ENCODE data around the gene CACNA1D. TPM values are rescaled to one million over a fixed set of nuclear protein-coding genes. Genes with fewer than 3 reads are reported as not detected.
"Not testable (repeated sequence)": the region's sequence is repeated elsewhere in the genome, so short reads cannot be mapped to it uniquely, and the experiment has no call there.

CACNA1D gene
- total and polyA plus RNA-seq, 9 of the 15 experiments (the other 6 are each of a cell fraction or from before 2014, with no cell fraction given), result 0.29 TPM; not detected in 8

GRCh38 chr3:53571264-53571663 is 76.9 kb downstream of the CACNA1D start (continued):
- TF ChIP-seq ZNF398 (CRISPR knock-in tag; IDR thresholded peaks at IDR 0.05) (no peak), COPS2 (conservative IDR thresholded peaks at IDR 0.05) (no peak), TFAM (CRISPR knock-in tag; conservative IDR thresholded peaks at IDR 0.05) (no peak), EZH2 (IDR thresholded peaks at IDR 0.05; ENCODE audit: borderline replicate concordance, low read depth, low read length) (no peak)

GRCh38 chr3:53572184-53572583 is 77.8 kb downstream of the CACNA1D start:
- ATAC-seq; H3K4me1 ChIP-seq (replicated peaks in 1 of 2; ENCODE audit: control insufficient read depth in 2 of 2, insufficient read depth in 2 of 2, low read length in 2 of 2); H2AFZ ChIP-seq (ENCODE audit: low read depth, low read length); intact Hi-C loops (cut with micrococcal nuclease); H3K9ac ChIP-seq (ENCODE audit: insufficient read depth in 1 of 2, low read depth in 2 of 2, low read length in 2 of 2); FAIRE-seq; CTCF ChIA-PET (ENCODE audit: low intra/inter-chr PET ratio); H3K4me3 ChIP-seq; in situ Hi-C loops (cut with MboI); H3K4me2 ChIP-seq (ENCODE audit: insufficient read depth, low read length); H4K20me1 ChIP-seq (replicated peaks; ENCODE audit: control insufficient read depth, insufficient read depth, low read length); DNase-seq (ENCODE audit: extremely low read depth in 1 of 4, low spot score in 3 of 4); H3K36me3 ChIP-seq (ENCODE audit: control insufficient read depth, insufficient read depth, low read length); H3K9me3 ChIP-seq (replicated peaks; ENCODE audit: control insufficient read depth, insufficient read depth, low read depth, low read length); BruUV-seq (replicated peaks); H3K9me1 ChIP-seq (ENCODE audit: control insufficient read depth, insufficient read depth, low read length); H3K27ac ChIP-seq (ENCODE audit: extremely low read depth, low read depth, low read length); H3K79me2 ChIP-seq (ENCODE audit: control insufficient read depth, insufficient read depth, low read length); POLR2A ChIA-PET: not testable (repeated sequence)
- peaks cover 2 to 13% of the 10 kb centered on the region in 2 experiments; a peak in 3 of 5 replicates for H3K27me3 ChIP-seq (ENCODE audit: control insufficient read depth in 2 of 2, insufficient read depth in 2 of 2, low read length in 2 of 2)
- WGBS (ENCODE audit: insufficient coverage, low coverage, missing lambda C conversion rate), result 0% methylated on average over 4 of the region's 4 CpGs

Measured in K562 (cell line).